ENCODE measurements around the gene JADE2.
"Not testable (repeated sequence)": the region's sequence is repeated elsewhere in the genome, so short reads cannot be mapped to it uniquely, and the experiment has no call there.

JADE2 gene

DNA sequence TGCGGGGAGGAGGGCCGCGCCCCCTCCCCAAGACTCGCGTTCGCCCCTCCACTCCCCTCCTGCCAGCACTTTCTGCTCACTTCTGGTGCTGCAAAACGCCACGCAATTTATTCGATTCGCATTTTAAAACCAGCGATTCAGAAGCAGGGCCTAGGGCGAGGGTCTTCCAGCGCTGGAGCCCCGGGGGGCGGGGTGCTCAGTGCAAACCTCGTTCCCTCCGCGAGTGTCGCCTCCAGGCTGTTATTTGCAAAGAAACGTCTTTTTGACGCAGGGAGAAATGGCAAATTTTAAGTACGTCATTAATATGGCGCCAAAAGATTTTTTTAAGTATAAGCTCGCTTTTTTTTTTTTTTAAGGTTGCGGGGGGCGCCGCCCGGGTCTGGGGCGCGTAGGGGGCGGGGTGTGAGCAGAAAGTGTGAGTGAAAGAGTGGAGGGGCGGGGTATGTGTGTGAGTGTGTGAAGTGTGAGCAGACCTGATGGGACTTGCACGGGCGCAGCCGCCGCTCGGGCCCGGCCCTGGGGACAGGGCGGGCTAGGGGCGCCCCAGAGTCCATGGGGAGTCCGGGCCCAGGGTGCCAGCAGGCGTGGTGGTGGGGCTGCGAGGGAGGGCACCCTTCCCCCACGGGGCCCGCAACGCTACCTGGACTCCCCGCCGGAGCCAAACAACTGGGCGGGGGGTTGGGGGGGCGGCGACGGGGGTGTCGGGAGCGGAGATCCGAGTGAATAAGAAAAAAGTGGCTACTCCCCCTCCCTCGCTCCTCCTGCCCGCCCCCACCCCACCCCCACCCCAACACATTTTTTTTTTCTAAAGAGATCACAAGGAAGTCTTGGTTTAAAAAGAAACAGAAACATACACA is at the start of gene JADE2:
JADE2 (plus strand) TSS at position 845 of the 857 bp plus-strand sequence. CDS start 10,188 bp downstream, outside the sequence.
- peak; percentile 63 to 65 for DNase-seq

DNA sequence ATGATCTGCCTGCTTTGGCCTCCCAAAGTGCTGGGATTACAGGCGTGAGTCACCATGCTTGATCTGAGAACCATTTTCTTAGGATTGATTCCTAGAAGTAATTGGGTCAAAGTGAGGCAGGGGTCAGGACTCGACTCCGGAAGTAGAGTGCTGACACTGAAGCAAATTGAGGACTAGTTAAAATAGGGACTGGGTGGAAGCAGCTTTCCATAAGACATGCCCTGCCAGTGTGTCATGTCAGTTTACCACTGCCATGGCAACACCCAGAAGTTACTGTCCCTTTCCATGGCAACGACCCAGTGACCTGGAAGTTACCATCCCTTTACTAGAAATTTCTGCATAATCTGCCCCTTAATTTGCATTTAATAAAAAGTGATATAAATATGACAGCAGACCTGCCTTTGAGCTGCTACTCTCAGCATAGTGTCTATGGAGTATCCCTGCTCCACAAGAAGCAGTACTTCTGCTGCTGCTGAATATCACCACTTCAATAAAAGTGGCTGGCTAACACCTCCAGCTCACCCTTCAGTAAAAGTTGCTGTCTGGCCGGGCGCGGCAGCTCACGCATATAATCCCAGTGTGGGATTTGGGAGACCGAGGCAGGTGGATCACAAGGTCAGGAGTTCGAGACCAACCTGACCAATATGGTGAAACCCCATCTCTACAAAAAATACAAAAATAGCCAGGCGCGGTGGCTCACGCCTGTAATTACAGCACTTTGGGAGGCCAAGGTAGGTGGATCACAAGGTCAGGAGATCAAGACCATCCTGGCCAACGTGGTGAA is 47.8 kb upstream of the JADE2 start:
- DNase-seq, result no peak

DNA sequence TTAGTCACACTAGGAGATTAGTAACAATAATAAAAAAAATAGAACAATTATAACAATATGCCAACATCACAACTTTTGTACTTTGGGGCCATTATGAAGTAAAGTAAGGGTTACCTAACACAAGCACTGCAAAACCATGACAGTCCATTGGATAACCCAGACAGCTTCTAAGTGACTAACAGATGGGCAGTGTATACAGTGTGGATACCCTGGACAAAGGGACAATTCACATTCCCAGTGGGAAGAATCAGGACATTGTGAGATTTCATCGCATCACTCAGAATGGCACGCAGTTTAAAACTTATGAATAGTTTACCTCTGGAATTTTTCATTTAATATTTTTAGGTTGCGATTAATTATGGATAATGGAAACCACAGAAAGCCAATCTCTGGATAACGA is 45.6 kb upstream of the JADE2 start:
- no peak for DNase-seq

- DNase-seq, result no peak
Measured at GRCh38 chr5:134489227-134489944, 36.1 kb upstream of the JADE2 start.

- no peak for DNase-seq
Measured at GRCh38 chr5:134490255-134490924, 35.1 kb upstream of the JADE2 start.

DNA sequence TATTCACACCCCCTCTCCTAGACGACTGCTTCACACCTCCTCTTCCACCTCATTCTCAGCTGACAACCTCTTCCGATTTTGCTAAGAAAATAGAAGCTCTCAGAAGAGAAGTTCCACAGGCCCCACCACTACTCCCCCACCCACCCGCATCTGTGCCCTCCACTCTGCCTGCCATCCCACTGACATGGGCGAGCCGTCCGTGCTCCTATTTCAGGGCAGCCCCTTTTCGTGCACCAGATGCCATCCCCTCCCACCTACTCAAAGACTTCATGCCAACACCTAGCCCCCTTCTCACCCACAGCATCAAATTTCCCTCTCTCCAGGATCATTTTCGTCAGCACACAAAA is 34.6 kb upstream of the JADE2 start:
- DNase-seq, result no peak

GRCh38 chr5:134491841-134492442 is 33.5 kb upstream of the JADE2 start:
- no peak for DNase-seq

GRCh38 chr5:134492568-134492967 is 32.9 kb upstream of the JADE2 start:
- no peak for DNase-seq

DNA sequence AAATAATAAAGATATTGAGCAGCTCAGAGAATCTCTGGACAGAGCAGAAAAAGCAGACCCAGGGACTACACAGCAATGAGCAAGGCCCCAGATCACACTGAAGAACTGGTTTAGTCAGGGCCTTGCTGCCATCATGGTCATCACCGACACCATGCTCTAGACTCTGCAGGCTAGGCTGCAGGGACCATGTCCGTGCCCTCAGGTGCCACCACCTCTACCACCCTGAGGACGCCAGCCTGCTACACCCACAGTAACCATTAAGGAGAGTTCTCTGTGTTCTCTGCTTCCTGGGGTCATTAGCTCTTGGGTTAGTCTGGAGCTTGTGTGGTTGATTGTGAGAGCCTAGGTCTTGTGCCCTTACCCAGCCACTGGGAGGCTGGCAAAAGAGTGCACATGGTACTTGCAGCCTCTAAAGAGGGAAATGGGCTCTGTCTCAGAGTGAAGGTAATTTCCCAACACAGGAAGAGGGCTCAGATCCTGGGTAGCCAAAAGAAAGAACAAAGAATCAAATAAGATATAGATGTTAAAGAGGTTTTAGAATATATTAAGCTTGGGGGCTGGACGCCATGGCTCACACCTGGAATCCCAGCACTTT is 31.9 kb upstream of the JADE2 start:
- no peak for DNase-seq

GRCh38 chr5:134494780-134495179 is 30.7 kb upstream of the JADE2 start:
- DNase-seq, result no peak

DNA sequence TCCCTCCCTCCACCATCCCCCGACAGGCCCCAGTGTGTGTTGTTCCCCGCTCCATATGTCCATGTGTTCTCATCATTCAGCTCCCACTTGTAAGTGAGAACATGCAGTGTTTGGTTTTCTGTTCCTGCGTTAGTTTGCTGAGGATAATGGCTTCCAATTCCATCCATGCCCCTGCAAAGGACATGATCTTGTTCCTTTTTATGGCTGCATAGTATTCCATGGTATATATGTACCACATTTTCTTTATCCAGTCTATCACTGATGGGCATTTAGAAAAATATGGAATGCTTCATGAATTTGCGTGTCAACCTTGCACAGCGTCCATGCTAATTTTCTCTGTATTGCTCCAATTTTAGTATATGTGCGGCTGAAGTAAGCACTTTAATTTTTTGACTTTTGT is 25.6 kb upstream of the JADE2 start:
- not testable (repeated sequence) for DNase-seq

GRCh38 chr5:134500699-134501430 is 24.6 kb upstream of the JADE2 start:
- DNase-seq, result no peak

GRCh38 chr5:134502259-134502658 is 23.2 kb upstream of the JADE2 start:
- DNase-seq, result no peak

- peak; percentile 66 for DNase-seq
Measured at GRCh38 chr5:134503088-134503936, 22.2 kb upstream of the JADE2 start.

DNA sequence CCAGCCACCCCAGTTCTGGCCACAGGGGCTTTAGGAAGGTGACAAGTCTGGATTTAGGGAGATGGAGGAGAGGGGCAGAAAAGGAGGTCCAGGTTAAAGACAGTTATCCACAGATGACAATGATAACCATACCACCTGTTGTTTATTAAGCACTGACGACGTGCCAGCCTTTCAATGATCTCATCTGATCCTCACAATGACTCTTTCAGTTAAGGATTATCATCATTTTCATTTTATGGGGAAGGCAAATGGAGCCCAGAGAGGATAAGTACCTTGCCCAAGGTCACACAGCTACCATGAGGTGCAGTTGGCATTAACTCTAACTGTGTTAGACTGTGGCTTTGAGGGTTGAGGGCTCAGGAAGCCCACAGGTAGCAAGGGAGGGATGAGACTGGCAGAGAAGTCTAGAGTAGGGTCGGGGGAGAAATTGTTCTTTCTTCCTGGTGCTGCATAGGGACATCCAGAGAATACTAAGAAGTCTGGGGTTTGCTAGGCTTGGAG is 21.5 kb upstream of the JADE2 start:
- DNase-seq, result no peak

- DNase-seq, result no peak
Measured at GRCh38 chr5:134504629-134505300, 20.7 kb upstream of the JADE2 start.

DNA sequence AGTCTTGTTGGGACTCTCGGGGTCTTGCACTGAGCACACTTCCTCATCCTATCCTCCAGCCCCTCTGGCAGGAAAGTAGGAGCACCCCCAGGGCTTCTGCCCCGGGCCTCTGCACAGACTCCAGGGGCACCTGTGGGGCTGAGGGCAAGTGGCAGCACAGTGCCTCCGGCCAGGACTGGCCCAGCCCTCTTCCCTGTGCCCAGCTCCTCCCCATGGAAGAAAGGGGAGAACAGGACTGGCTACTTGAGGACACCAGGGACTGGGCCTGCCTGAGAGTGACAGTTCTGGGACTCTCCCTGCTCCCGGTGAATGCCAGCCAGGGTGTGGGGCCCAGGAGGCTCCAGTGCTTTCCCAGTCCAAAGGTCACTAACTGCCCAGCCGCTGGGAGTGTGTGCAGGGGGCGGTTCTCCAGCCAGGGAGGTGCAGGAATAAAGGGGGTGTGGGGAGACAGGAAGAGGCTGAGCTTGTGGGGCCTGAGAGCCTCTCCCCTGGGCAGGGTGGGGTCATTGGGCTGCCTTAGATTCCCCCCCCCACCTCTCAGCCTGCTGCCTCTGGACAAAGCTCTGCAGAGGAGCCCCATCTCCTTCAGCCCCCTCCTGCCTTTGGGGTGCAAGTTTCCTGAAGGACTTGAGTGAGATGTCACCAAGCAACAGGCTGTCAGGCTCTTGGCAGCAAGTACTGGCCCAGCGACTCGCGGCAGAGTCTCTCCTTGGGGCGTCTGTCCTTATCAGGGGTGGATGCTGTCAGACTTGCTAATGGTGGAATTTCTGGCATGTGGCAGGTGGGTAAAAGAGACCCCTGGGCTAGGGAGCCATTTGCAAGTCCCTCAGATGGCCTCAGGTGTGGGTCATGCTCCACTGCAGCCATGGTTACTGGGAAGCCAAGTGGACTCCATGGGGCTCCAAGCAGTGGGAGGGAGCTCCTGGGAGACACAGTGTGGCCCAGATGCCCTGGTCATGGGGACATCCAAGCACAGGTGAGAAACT is 19.1 kb upstream of the JADE2 start:
- DNase-seq, result no peak

GRCh38 chr5:134507452-134507851 is 18.0 kb upstream of the JADE2 start:
- DNase-seq, result no peak

Measured in stimulated activated CD4-positive, alpha-beta T cell treated with anti-CD3 and anti-CD28 coated beads, Interleukin-2, amount 100 ng/mL, for 48 hours (primary cell).